Urothelium cell line (cell line): ENCODE measurements around the gene HDAC10.
A peak's percentile ranks its signal among the peaks of the same experiment; 100 is the strongest.

ENCODE experiments used
- DNase-seq: peaks from one replicate; pipeline ENCODE4 v3.0.0; 2011; ENCODE audit warnings: low spot score, mixed read lengths
- FAIRE-seq: peaks from 2 replicates; lab custom pipeline; 2011; peaks lifted over from hg19 to GRCh38; lab: Jason Lieb, UNC

The HDAC10 gene

GRCh38 chr22:50257451-50258360, 6.6 kb upstream of the HDAC10 start:
- FAIRE-seq: no peak
- no peak for DNase-seq

GRCh38 chr22:50257041-50257440, 6.0 kb upstream of the HDAC10 start:
- FAIRE-seq (no peak), DNase-seq (no peak)

GRCh38 chr22:50256258-50256862, 5.3 kb upstream of the HDAC10 start:
- FAIRE-seq (no peak), DNase-seq (no peak)

GRCh38 chr22:50255607-50256006, 4.5 kb upstream of the HDAC10 start:
- FAIRE-seq (no peak), DNase-seq (no peak)

- no peak for FAIRE-seq
- no peak for DNase-seq
Observed at GRCh38 chr22:50255099-50255498, 4.0 kb upstream of the HDAC10 start.

GRCh38 chr22:50253941-50254340, 2.9 kb upstream of the HDAC10 start:
- DNase-seq (no peak), FAIRE-seq (no peak)

- FAIRE-seq: no peak
Observed at GRCh38 chr22:50253046-50253915, 2.2 kb upstream of the HDAC10 start.

GRCh38 chr22:50252082-50253045, 1.3 kb upstream of the HDAC10 start:
- FAIRE-seq (no peak), DNase-seq (peak; percentile 66)

More at GRCh38 chr22:50253046-50253915, 2.2 kb upstream of the HDAC10 start:
- DNase-seq: no peak

GRCh38 chr22:50251477-50252081, 514 bp upstream of the HDAC10 start:
- FAIRE-seq: no peak
- DNase-seq: no peak

GRCh38 chr22:50250249-50250554, 863 bp downstream of the HDAC10 start:
- no peak for FAIRE-seq
- no peak for DNase-seq

- DNase-seq (no peak), FAIRE-seq (no peak)
Observed at GRCh38 chr22:50249341-50250248, 1.5 kb downstream of the HDAC10 start.

- DNase-seq (no peak), FAIRE-seq (no peak)
Observed at GRCh38 chr22:50248196-50249081, 2.6 kb downstream of the HDAC10 start.

GRCh38 chr22:50247748-50248147, 3.3 kb downstream of the HDAC10 start:
- no peak for DNase-seq
- peak; percentile 68 for FAIRE-seq

- DNase-seq (no peak), FAIRE-seq (peak; percentile 52)
Observed at GRCh38 chr22:50246242-50247175, 4.6 kb downstream of the HDAC10 start.

- DNase-seq: no peak
- FAIRE-seq: no peak
Observed at GRCh38 chr22:50245214-50246072, 5.6 kb downstream of the HDAC10 start.
